DLD1 (cell line): ENCODE results near the gene MYH10.

Experiments used
- in situ Hi-C: cut with HindIII; loops from 2 replicates; pipeline ENCODE4 v1.10.0; 2017; ENCODE audit warnings: low sequenced_read_pairs

Gene MYH10

DNA sequence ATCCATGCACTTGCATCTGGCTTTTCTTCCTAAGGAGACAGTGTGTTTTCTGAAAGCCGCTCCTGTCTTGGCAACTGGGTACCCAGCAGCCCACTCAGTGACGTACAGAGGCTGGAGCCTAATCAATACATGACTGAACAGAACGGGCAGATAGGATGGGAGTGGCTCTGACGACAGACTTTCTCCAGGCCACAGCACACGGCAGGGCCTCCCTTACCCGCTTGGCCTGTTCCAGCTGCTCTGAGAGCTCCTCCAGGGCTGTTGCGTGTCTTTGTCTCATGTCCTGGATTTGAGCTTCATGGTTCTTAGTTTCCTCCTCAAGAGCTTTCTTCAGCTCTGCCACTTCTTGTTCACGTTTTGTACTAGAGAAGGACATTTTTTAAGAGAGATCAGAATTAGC lies 129.9 kb downstream of the MYH10 start:
- in situ Hi-C loops, result no loop called here

DNA sequence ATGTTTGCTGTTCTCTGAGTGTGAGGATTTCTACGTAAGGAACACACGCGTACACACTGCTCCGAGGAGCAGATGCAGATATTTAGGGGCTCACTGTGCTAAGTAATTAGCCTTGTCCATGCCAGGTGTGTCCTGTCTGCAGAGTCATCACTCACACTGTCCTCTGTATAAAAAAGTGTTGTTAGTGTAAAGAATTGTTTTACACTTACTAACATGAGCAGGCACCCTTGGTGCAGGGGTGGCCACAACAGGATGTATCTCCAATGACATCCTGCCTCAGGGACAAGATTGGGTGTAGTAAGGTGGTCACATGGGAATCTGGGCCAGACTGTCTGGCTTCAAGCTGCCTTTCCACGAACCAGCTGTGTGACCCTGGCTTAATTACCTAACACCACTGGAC lies 130.9 kb downstream of the MYH10 start:
- in situ Hi-C loops, result no loop called here

DNA sequence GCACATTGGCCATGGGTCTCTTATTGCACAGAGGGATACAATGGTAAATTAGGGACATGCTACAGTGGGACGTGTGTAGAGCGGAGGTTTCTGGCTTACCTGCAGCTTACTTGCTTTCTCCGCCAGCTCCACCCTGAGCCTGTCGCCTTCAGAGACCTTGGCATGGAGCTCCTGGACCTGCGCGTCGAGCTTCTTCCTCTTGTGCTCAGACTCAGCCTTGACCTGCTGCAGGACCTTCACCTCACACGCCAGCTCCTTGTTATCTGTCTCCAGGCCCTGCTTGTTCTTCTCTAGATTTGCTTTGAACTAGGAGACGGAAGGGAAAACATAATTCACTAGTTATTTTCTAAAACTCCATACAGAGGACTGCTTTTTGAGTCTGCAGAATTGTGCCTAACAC lies 131.4 kb downstream of the MYH10 start:
- in situ Hi-C loops, result no loop called here

DNA sequence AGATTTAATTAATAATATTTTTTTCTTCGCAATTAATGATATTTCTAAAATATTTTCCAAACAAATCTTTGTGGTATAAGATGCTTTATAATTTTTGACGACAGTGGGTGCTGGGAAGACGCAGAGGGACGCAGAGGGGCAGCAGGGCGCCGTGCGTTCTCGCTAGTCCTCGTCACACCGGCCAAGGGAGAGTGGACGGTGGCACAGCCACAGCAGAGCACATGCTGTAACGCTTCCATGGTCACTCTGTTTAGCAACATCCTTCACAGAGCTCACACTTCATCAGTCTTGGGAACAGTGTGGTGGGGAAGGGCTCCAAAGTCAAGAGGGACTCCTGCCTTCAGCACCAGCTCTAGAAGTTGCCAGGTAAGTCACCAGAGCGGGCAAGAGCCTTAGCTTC lies 134.4 kb downstream of the MYH10 start:
- in situ Hi-C loops, result no loop called here

DNA sequence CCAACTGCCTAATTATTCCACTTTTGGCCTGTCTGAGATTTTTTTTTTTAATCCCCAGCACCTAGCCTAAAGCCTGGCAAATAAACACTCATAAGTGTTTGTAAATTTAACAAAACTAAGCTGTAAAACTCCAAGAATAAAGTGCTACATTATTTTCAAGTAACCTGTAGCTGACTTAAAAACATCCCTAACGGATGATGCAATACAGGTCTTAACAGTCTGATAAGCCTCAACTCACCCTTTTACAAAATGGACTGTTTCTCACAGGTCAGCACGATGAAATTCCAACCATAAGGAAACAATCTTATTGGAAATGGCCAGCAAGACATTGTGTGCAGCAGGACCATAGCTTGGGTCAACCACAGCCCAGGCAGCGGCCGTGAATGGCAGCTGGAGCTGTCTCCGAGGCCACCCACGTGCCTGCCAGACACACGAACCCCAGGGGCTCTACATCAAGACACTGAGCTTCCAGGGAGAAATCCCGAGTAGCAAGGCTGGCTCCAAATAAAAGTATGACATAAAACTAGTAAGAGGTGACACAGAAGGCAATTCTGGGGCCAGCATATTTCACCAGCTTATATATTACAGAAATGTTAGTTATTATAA lies 135.9 kb downstream of the MYH10 start:
- in situ Hi-C loops, result no loop called here

DNA sequence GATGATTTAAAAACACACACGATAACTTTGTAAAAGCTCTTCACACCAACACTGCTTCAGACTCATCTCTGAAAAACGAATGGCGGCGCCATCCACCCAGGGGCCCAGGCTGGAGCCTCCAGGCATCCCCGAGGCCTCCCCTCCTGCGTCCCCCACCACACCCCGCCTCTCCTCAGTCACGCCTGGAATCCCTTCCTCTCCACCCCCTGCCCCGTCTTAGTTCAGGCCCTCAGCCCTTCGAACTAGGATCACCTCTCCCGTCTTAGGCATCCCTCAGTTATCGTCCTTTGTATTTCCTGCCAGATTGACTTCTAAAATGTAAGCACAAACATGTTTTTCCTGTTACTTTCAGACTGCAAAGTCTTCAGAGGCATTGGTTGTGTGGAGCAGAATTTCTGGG lies 136.5 kb downstream of the MYH10 start:
- in situ Hi-C loops, result no loop called here

DNA sequence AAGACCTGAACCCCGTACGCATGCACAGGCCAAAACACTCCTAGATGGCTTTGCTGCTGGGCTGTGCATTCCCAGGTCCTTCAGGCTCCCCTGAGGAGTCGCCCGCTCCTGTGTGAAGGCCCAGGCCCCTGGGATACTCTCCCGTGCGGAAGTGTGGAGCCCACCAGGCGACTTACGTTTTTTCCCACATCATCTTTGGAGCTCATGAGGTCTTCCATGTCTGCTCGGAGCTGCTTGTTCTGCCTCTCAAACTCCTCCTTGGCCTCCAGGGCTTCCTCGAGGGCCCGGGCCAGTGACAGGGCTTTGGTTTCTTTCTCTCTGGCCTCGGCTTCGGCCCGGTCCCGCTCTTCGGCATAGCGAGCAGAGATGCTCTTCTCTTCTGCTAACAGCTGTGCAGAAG lies 138.4 kb downstream of the MYH10 start:
- in situ Hi-C loops, result no loop called here

DNA sequence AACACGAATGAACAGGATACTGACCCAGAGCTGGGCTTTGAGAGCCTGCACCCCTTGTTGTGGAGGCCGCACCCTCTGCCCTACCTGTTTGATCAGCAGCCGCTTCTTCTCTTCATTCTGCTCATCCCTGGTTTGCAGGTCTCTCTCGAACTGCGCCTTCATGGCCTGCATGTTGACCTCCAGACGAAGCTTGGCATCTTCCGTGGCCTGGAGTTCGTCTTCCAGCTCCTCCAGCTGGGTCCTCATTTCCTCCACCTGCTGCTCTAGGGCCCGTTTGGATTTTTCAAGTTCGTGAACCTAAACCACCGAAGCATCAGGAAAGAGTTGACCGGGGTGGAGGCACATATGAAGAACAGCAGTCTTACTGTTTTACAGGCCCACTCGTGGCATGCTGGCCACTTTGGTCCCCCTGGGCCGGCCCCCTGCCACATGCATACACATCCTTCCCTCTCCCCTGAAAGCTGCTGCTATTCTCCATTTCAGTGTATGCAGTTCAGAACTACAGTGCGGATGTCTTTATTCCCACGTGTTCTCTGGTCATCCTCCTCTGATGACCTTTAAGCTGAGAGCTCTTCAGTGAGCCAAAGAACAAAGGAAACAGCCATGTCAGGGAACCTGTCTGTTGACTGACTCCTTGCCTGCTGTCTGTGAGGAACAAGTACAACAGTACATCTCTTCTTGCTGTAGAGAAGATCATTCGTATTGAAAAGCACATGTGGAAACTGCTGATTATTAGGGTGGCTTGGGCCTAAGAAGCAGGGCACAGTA lies 140.1 kb downstream of the MYH10 start:
- in situ Hi-C loops, result no loop called here

DNA sequence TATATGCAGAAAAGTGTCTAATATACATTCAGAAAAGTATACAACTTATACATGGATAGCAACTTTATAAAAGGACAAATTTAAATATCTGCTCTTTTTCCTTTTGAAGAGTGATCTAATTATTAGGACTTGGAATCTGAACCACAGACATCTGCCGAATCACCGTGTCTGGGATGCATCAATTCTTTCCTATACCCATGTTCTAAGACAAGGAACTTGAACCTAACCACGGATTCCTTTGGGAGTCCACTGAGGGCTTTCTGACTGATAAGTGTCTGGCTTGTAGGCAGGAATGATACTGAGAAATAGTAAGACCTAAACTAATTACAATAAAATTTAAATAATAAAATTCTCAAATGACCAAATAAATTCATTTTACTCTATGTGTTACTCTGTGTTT lies 140.7 kb downstream of the MYH10 start:
- in situ Hi-C loops, result no loop called here

DNA sequence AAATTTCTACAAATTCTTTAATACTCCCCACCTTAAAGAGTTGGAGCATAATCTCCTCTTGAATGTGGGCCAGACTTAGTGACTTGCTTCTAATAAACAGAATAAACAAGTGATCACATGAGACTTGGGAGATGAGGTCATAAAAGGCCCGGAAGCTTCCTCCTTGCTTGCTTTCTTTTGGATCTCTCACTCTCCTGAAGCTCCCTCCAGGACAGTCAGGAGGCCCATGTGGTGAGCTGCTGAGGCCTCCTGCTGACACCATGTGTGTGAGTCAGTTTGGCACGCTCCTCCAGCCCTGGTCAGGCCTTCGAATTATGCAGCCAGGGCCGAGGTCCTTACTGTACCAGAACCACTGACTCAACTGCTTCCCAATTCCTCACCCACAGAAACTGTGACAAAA lies 141.6 kb downstream of the MYH10 start:
- in situ Hi-C loops, result no loop called here

DNA sequence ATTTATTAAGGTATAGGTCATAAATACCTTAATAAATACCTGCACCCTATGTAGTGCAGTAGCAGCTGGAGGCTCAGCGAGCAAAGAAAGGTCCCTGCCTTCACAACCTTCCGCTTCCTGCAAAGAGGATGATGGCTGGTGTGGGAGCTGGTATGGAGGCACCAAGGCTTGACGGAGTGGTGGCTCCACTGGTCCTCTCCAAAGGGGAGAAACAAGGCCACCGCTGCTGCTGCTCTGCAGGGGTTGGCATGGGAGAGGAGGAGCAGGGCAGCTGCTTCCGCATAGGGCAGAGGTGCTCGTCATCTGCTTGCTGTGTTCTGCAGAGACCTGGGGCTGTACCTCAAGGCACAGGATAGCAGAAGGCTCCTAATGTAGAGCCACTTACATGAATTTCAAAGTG lies 142.0 kb downstream of the MYH10 start:
- in situ Hi-C loops, result no loop called here

DNA sequence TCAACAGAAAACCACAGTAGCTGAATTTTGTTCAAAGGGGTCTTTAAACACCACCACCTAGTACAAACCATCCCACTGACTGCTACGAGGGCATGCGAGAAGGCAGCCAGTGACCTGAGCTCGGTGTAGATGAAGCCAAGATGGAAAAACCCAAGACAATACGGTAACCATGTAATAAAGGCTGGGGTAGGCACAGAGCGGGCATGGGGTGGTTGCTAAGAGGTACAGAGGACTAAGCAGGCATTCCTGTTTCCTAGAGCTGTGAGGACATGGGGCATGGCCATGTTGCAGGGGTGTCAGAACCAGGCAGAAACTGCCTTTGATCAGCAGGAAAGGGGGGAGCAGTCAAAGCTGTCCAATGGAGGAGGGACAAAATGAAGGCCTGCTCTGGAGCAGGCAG lies 142.8 kb downstream of the MYH10 start:
- in situ Hi-C loops, result no loop called here

DNA sequence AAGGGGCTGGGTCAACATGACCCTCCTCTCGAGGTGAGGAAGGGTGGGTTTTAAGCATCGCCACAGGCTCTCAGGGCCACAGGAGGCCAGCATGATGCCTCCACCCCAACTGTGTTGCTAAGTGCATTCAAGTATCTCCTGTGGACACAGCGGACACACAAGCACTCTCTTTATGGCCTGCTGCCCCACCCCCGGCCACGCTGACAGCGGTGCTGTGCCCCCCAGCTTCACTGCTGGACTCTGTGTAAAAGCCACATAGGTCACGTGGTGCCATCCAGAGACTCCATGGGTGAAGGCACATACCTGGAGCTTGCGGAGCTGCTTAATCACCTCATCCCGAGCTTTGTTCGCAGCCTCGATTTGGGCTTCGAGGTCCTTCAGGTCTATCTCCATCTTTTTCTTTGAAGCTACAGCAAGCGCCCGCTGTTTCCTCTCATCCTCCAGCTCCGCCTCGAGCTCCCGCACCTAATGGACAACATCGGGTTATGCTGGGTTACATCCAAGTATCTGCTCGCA lies 143.3 kb downstream of the MYH10 start:
- in situ Hi-C loops, result no loop called here

DNA sequence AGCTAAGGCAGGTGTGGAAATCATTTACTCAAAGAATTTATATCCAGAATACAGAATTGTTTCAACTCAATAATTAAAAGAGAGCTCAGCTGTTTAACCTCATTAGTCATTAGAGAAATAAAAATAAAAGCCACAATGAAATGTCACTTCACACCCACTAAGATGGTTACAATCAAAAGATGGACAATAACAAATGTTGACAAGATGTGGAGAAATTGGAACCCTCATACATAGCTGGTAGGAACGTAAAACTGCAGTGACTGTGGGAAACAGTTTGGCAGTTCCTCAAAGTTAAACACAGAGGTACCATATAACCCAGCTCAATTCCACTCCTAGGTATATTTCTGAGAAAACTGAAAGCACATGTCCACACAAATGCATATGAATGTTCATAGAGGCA lies 145.0 kb downstream of the MYH10 start:
- in situ Hi-C loops, result no loop called here

DNA sequence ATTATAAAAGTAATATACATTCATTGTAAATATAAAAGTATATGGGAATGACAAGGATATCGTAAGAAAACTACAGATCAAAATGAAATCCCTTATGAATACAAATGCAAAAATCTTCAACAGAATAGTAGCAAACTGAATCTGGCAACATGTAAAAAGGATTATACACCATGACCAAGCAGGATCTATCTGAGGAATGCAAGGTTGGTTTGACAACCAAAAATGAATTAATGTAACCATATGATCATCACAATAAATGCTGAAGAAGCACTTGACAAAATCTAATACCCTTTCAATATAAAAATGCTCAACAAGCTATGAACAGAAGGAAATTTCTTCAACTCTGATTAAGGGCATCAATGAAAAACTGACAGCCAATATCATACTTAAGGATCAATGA lies 146.1 kb downstream of the MYH10 start:
- in situ Hi-C loops, result no loop called here

DNA sequence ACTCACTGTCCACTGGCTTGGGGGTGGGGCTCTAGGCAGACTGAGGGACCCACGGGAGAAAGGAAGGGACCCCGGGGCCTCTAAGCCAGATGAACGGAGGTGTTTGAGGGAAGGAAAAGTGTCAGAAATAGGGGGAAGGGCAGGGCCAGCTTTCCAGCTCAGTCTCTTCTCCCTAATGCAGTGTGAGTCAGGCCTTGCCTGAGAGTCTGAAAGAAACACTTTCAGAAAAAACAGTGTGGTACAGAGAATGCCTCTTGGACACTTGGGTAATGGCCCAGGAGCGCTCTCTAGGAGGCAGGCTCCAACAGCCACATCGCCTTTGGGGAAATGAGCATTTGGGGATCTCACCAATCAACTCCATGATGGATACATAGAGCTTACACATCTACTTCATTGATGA lies 148.0 kb downstream of the MYH10 start:
- in situ Hi-C loops, result no loop called here

DNA sequence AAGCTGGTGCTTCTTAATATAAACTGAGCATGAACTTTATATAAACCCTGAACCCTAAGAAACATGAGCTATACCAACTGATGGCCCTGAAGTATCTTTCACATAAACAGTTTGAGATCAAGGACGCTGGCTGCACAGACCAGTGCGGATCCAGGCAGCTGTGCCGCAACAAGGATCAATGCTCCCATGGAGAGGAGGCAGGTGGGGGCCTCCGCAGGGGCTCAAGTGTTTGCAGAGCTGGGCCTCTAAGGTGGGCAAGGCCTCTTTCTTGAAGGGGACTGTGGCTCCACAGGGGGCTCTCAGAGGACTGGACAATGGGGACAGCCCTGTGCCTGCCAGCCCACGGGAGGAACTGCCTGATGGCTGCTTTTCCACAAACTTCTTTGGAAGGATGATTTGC lies 148.8 kb downstream of the MYH10 start:
- in situ Hi-C loops, result no loop called here

DNA sequence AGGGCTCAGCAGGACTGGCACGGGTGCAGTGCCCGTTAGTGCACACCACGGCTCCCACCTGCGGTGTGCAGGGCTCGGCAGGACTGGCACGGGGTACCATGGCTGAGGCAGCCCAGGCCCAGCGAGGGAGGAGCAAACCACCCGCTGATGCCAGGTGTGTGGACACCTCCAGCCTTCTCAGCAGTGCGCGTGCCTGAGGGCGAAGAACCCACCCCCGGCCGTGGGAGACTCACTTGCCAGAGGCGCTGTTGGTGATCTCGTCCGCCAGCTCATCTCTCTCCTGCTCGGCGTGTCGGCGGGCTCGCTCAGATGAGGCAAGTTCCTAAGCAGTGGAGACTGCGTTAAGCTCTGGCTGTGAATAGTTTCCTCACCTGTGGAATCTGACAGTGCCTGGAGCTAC lies 149.4 kb downstream of the MYH10 start:
- in situ Hi-C loops, result no loop called here

DNA sequence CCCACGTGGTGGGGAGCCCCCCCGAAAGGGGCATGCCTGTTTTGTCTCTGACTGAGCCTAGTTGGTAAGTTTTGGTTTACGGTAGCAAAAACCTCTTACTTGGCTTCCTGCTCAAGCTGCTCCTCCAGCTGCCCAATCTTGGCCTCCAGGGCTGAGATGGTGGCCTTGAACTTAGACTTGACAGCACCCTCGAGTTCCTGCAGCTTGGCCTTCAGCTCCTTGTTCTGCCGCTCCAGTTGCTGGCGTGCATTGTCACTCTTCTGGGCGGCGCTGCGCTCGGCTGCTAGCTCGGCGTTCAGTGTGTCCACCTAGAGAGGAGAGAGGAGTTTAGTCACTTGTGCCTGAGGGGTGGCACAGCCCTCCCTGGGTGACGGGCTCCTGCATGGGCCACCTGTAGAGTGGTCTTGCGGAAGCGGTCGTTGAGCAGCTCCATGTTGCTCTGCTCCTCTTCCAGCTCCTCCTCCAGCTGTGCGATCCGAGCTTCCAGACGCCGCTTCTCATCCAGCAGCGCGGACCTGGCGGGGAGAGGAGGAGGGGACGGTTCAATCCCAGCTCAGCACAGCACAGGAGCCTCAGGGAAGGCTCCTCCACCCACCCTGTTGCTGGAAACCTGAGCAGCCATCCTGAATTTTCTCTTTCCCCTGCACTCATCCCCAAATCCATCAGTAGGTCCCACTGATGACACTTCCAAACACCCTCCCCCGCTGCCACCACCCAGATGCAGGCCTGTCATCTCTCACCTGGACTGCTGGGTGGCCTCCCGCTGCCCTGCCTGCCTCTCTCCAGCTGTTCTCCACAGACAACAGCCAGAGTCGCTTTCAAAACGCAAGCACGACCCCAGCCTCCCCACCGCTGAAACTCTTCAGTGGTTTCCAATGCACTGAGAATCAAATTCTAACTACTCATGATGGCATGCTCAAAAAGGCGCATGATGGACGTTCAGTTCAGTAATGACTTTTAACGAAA lies 150.2 kb downstream of the MYH10 start:
- in situ Hi-C loops, result no loop called here

DNA sequence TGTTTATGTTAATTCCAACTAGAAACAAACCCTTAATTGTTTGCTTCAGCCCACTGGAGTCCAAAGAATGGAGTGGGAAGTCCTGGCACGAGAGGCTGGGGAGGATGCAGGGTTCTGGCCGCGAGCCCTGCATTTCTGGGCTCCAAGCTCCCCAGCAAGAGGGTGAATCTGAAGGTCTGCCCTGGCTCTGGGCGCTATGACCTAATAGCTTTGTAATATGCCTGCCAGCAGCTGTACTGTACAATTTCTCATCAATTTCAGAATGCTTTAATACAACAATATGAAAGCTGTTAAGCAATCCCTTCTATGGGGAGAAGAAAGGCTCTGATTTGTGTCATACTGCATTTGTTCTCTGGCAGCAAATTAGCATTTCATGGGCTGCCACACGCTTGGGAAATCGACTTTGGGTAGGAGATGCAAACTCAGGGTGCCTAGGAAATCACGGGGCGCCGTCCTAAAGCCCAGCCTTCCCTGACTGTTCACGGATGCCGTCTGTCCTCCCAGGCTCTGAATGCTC lies 151.0 kb downstream of the MYH10 start:
- in situ Hi-C loops, result no loop called here

DNA sequence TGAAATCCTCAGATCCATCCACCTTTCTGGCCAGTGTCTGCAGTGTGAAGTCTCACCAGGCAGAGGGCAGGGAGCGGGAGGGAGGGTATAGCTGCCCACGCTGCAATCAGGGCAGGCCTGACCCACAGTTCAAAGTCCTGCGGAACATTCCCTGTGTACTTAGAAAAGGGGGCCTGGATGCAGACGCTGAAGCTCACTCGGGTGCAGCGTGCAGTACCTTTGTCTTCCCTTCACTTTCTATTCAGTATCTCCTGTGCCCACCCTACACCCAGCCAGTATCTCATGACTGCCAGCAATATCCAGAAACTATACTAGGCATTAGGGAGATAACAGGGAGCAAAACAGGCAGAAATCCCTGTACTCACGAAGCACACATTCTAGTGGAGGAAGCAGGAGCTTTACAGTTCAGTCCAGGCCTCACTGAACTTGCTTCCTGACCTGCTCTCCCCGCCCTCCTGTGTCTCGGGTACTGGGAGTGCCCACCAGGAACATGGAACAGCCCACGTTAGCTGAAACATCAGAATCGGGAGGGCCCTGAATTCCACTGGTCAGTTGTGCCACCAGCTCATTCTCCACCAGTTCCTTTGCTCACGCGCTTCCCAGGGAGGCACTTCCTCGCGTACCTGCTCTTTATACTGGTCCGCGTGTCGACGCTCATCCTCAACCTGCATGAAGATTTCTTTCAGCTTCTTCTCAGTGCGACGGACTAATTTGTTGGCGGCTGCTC lies 152.6 kb downstream of the MYH10 start:
- in situ Hi-C loops, result no loop called here
